Endothelial cell of umbilical vein (primary cell): Measurements from ENCODE around the gene YWHAG. TPM values are rescaled to one million over a fixed set of nuclear protein-coding genes. Genes with fewer than 3 reads are reported as not detected.
A peak's percentile ranks its signal among the peaks of the same experiment; 100 is the strongest.

Experiments used
- BruUV-seq: library from RNA; stranded (reverse); fragments of 400-500 nt; replicated peaks from 2 replicates; lab custom pipeline; 2021; lab: Mats Ljungman, UMichigan
- CTCF ChIA-PET: fragments of 300-600, 350-600 bp; sonication (Branson Sonifier 250); formaldehyde crosslinking; loops from one replicate; lab custom pipeline; 2021; ENCODE audit warnings: antibody characterized with exemption, inconsistent platforms; lab: Charles Lee
- POLR2A ChIA-PET: fragments of 300-600, 350-600 bp; sonication (Branson Sonifier 250); formaldehyde crosslinking; loops from one replicate; lab custom pipeline; 2021; ENCODE audit warnings: antibody characterized with exemption, inconsistent platforms; lab: Charles Lee
- DNase-seq: peaks from one replicate; pipeline ENCODE4 v3.0.0-alpha.2; 2011; ENCODE audit warnings: low read depth, low spot score
- FAIRE-seq: peaks from 2 replicates; lab custom pipeline; 2011; peaks lifted over from hg19 to GRCh38; lab: Jason Lieb, UNC
- H2AFZ ChIP-seq: 2 replicates; pipeline ENCODE4 v1.6.0; 2012; ENCODE audit warnings: low read depth, low read length, control low read depth, inconsistent platforms
- H3K27ac ChIP-seq: 2 replicates; pipeline ENCODE4 v1.5.1; 2011; ENCODE audit warnings: low read depth, mild to moderate bottlenecking, control low read depth, low read length, moderate library complexity; ENCODE audit not compliant: insufficient read depth
- H3K27me3 ChIP-seq, 2 experiments: 2 replicates each; pipeline versions ENCODE4 v1.6.0 to v1.6.1; 2011; ENCODE audit warnings: low read length in 2 of 2, mixed read lengths in 1 of 2; ENCODE audit not compliant: control insufficient read depth in 2 of 2, insufficient read depth in 2 of 2
- H3K36me3 ChIP-seq, 2 experiments: 2 replicates in 1 of 2; 3 replicates in 1 of 2; pipeline ENCODE4 v1.5.1; 2011; ENCODE audit warnings: low read length in 2 of 2, mild to moderate bottlenecking in 1 of 2, moderate library complexity in 1 of 2; ENCODE audit not compliant: control insufficient read depth in 2 of 2, insufficient read depth in 2 of 2; ENCODE audit errors: extremely low read depth in 1 of 2
- H3K4me1 ChIP-seq: 3 replicates; pipeline ENCODE4 v1.5.1; 2011; ENCODE audit warnings: mild to moderate bottlenecking, low read length; ENCODE audit not compliant: control insufficient read depth, insufficient read depth; ENCODE audit errors: extremely low read depth
- H3K4me2 ChIP-seq: 2 replicates; pipeline ENCODE4 v1.6.1; 2011; ENCODE audit warnings: low read length, control low read depth, mixed read lengths; ENCODE audit not compliant: insufficient read depth
- H3K4me3 ChIP-seq, 3 experiments: fragments of 200-600 bp in 1 of 3; sonication (generic), shearing (Covaris generic) in 1 of 3; replicated peaks in 1 of 3; 2 replicates each; pipeline ENCODE4 v1.5.1; 2011 to 2016; ENCODE audit warnings: control low read depth in 3 of 3, low read length in 3 of 3, mild to moderate bottlenecking in 2 of 3, inconsistent platforms in 1 of 3, low read depth in 1 of 3, moderate library complexity in 1 of 3; ENCODE audit not compliant: insufficient read depth in 1 of 3
- H3K79me2 ChIP-seq: 2 replicates; pipeline ENCODE4 v1.6.0; 2012; ENCODE audit warnings: low read length, inconsistent platforms; ENCODE audit not compliant: control insufficient read depth, insufficient read depth
- H3K9ac ChIP-seq: replicated peaks from 2 replicates; pipeline ENCODE3; 2011; ENCODE audit warnings: low read length, control low read depth; ENCODE audit not compliant: insufficient read depth; ENCODE audit errors: extremely low read depth
- H3K9me1 ChIP-seq: replicated peaks from 3 replicates; pipeline ENCODE4 v1.6.0; 2011; ENCODE audit warnings: mild to moderate bottlenecking, low read length; ENCODE audit not compliant: control insufficient read depth, insufficient read depth; ENCODE audit errors: extremely low read depth
- H3K9me3 ChIP-seq: replicated peaks from 2 replicates; pipeline ENCODE4 v1.5.1; 2012; ENCODE audit warnings: low read length, inconsistent platforms; ENCODE audit not compliant: control insufficient read depth, insufficient read depth
- H4K20me1 ChIP-seq: replicated peaks from 2 replicates; pipeline ENCODE3; 2011; ENCODE audit warnings: mild to moderate bottlenecking, low read length; ENCODE audit not compliant: control insufficient read depth, insufficient read depth; ENCODE audit errors: extremely low read depth
- CTCF ChIP-seq, 2 donors: IDR thresholded peaks; 1 replicate in 1 of 2; 2 replicates in 1 of 2; pipeline ENCODE4 v1.5.1; 2011; ENCODE audit warnings: low read length in 2 of 2, mild to moderate bottlenecking in 2 of 2, moderate library complexity in 2 of 2, control low read depth in 1 of 2, inconsistent platforms in 1 of 2, low read depth in 1 of 2; ENCODE audit not compliant: insufficient read depth in 1 of 2; ENCODE audit errors: extremely low read depth in 1 of 2
- EZH2 ChIP-seq: IDR thresholded peaks from 2 replicates; pipeline ENCODE4 v1.6.1; 2012; ENCODE audit warnings: borderline replicate concordance, low read depth, mild to moderate bottlenecking, moderate library complexity, low read length, inconsistent platforms; ENCODE audit not compliant: severe bottlenecking
- FOS ChIP-seq: IDR thresholded peaks from 2 replicates; pipeline ENCODE4 v1.6.1; 2011; ENCODE audit warnings: mild to moderate bottlenecking, low read length, moderate library complexity, borderline replicate concordance; ENCODE audit not compliant: insufficient read depth
- GATA2 ChIP-seq: IDR thresholded peaks from 2 replicates; pipeline ENCODE4 v1.7.0; 2011; ENCODE audit warnings: low read depth, mild to moderate bottlenecking, moderate library complexity, mixed read lengths, low read length; ENCODE audit not compliant: insufficient read length, insufficient read depth
- JUN ChIP-seq: IDR thresholded peaks from 2 replicates; pipeline ENCODE4 v1.6.1; 2011; ENCODE audit warnings: borderline replicate concordance, low read depth; ENCODE audit not compliant: insufficient read length, insufficient read depth
- MAX ChIP-seq: IDR thresholded peaks from 2 replicates; pipeline ENCODE4 v1.6.1; 2011; ENCODE audit not compliant: insufficient read depth, insufficient read length
- MYC ChIP-seq: IDR thresholded peaks from one replicate; pipeline ENCODE4 v1.6.1; 2011; ENCODE audit warnings: mild to moderate bottlenecking, low read depth, low read length
- POLR2A ChIP-seq: IDR thresholded peaks from 2 replicates; pipeline ENCODE4 v1.6.1; 2012; ENCODE audit warnings: low read depth, mild to moderate bottlenecking, control low read depth, low read length
- POLR2AphosphoS5 ChIP-seq: IDR thresholded peaks from 2 replicates; pipeline ENCODE4 v1.6.1; 2012; ENCODE audit warnings: low read depth, mild to moderate bottlenecking, control low read depth, low read length, moderate library complexity; ENCODE audit not compliant: insufficient read depth
- dilution Hi-C: fragments of 300-500 bp; cut with MboI; formaldehyde crosslinking; loops from one replicate; pipeline ENCODE4 v1.15.0; 2019; ENCODE audit warnings: low sequenced_read_pairs; ENCODE audit not compliant: extremely low pct_ligation_motif_present
- intact Hi-C: fragments of 100-400 bp; cut with micrococcal nuclease; formaldehyde crosslinking; loops from one replicate; pipeline ENCODE4 v1.10.0; 2022
- polyA plus RNA-seq, 4 experiments: library from polyadenylated mRNA; depleted of rRNA in 3 of 4; stranded (reverse) in 3 of 4; unstranded in 1 of 4; fragments of >200 nt; gene quantifications; 2 replicates each; pipeline versions ENCODE4 v1.2.1 to v1.2.3, GENCODE V29; 2011 to 2012; ENCODE audit warnings: missing spikeins in 1 of 4
- total RNA-seq: library from RNA; stranded (reverse); gene quantifications from 2 replicates; pipeline ENCODE4 v1.2.3, GENCODE V29; 2021

Gene YWHAG
- total and polyA plus RNA-seq, 2 donors (not counting 3 experiments of a cell fraction or from before 2014, with no cell fraction given) = 55.6 to 205 TPM

- dilution Hi-C loops (no loop called here), intact Hi-C loops (loop anchor here (1.0 kb wide), 1 partner anchor 38 kb away; no protein-coding TSS in a partner anchor)
- no TSS peak for BruUV-seq
- no peaks in the 10 kb centered on the region for H3K9me3 ChIP-seq
- no peaks in the 10 kb centered on the region for H3K79me2 ChIP-seq
- ChIA-PET POLR2A (no interaction called here), CTCF (interaction anchor here (0.6 kb wide), 1 partner anchor 42 kb away, joined by 3 read pairs; no protein-coding TSS in a partner anchor)
- no peak overlapping the region for H3K27ac ChIP-seq
- peak; percentile 81 for FAIRE-seq
- H3K36me3 ChIP-seq = no peaks in the 10 kb centered on the region
- no peaks in the 10 kb centered on the region for H4K20me1 ChIP-seq
- H3K9ac ChIP-seq = no peak overlapping the region
- peak overlapping the region; percentile 14 for H3K4me2 ChIP-seq
- TF ChIP-seq MAX = peak; percentile 75
- peak; percentile 67 for TF ChIP-seq POLR2AphosphoS5
- no peak for TF ChIP-seq MYC
- TF ChIP-seq GATA2 = no peak
- no peak for TF ChIP-seq JUN
- peak; percentile 28 for TF ChIP-seq POLR2A
- no peak for TF ChIP-seq FOS
- no peak for TF ChIP-seq CTCF (IDR thresholded peaks at IDR 0.05; ENCODE audit: extremely low read depth in 1 of 2, insufficient read depth in 1 of 2, low read depth in 1 of 2, low read length in 2 of 2)
- no peak for TF ChIP-seq EZH2
- peak; percentile 75 for DNase-seq
- H3K4me3 ChIP-seq = peak overlapping the region in 1 of 3 experiments; percentile 29
- H3K27me3 ChIP-seq = no peaks in the 10 kb centered on the region
- H2AFZ ChIP-seq = peak overlapping the region; percentile 72
- H3K9me1 ChIP-seq = no peaks in the 10 kb centered on the region
- H3K4me1 ChIP-seq = peaks cover 4% of the 10 kb centered on the region
Observed at GRCh38 chr7:76397409-76398183, 38.8 kb upstream of the YWHAG start.
